K562 (cell line): ENCODE results near the gene PIK3C2B. TPM values are rescaled to one million over a fixed set of nuclear protein-coding genes. Genes with fewer than 3 reads are reported as not detected.

Experiments
- ARID3B ChIP-seq: fragments of 250-450 bp; sonication (Bioruptor Pico); IDR thresholded peaks from 2 replicates; pipeline ENCODE4 v1.4.0; 2020; ENCODE audit warnings: borderline replicate concordance
- ELF4 ChIP-seq: fragments of 450-650 bp; formaldehyde crosslinking; IDR thresholded peaks from 2 replicates; pipeline ENCODE4 v1.4.0; 2022; ENCODE audit warnings: missing genetic modification characterization
- KDM1A ChIP-seq, 2 experiments: fragments of 450-650 bp; IDR thresholded peaks; 2 replicates each; pipeline ENCODE4 v1.6.1; 2016; ENCODE audit warnings: mild to moderate bottlenecking in 2 of 2
- MGA ChIP-seq: fragments of 450-650 bp; IDR thresholded peaks from 2 replicates; pipeline ENCODE4 v1.6.1; 2016; ENCODE audit warnings: mild to moderate bottlenecking, moderate library complexity
- MXI1 ChIP-seq: IDR thresholded peaks from 2 replicates; pipeline ENCODE4 v1.6.1; 2011; ENCODE audit warnings: low read depth, mild to moderate bottlenecking, improper control_type of control experiment, low read length
- NFYB ChIP-seq: IDR thresholded peaks from 2 replicates; pipeline ENCODE4 v1.6.1; 2011; ENCODE audit warnings: mild to moderate bottlenecking, moderate library complexity; ENCODE audit not compliant: insufficient read length; ENCODE audit errors: extremely low read depth
- NUFIP1 ChIP-seq: fragments of 450-650 bp; IDR thresholded peaks from 2 replicates; pipeline ENCODE4 v1.6.1; 2018; ENCODE audit not compliant: partially characterized antibody
- PRPF4 ChIP-seq: fragments of 200-400 bp; formaldehyde crosslinking; IDR thresholded peaks from one replicate; pipeline ENCODE4 v1.6.1; 2017; ENCODE audit warnings: low read length, low read depth, mild to moderate bottlenecking; ENCODE audit not compliant: insufficient read depth, poor library complexity, severe bottlenecking
- SIX5 ChIP-seq, 2 experiments: IDR thresholded peaks; 2 replicates each; pipeline ENCODE4 v1.6.1; 2011; ENCODE audit warnings: low read length in 2 of 2, borderline replicate concordance in 1 of 2, low read depth in 1 of 2, mild to moderate bottlenecking in 1 of 2, moderate library complexity in 1 of 2; ENCODE audit not compliant: insufficient read depth in 1 of 2
- SMARCC2 ChIP-seq: fragments of 450-650 bp; IDR thresholded peaks from 2 replicates; pipeline ENCODE4 v1.6.1; 2017; ENCODE audit warnings: antibody characterized with exemption, moderate library complexity, mild to moderate bottlenecking, low read depth
- SP1 ChIP-seq: sonication (generic); formaldehyde crosslinking; IDR thresholded peaks from 2 replicates; pipeline ENCODE4 v1.8.1; 2022; ENCODE audit warnings: mild to moderate bottlenecking, missing genetic modification reagents
- TCF7 ChIP-seq: sonication (generic); IDR thresholded peaks from 2 replicates; pipeline ENCODE4 v1.6.1; 2016; ENCODE audit warnings: antibody characterized with exemption, borderline replicate concordance
- ZNF79 ChIP-seq: fragments of 250-450 bp; sonication (Bioruptor Pico); IDR thresholded peaks from 2 replicates; pipeline ENCODE4 v1.4.0; 2020; ENCODE audit warnings: low read depth, mild to moderate bottlenecking, moderate library complexity
- polyA plus RNA-seq, 8 experiments: library from polyadenylated mRNA; depleted of rRNA in 4 of 8; stranded (reverse) in 5 of 8; unstranded in 3 of 8; fragments of >200 nt; fragmentation: Nextera tagmentation in 2 of 8; fragmentation: Illumina TruSeq in 1 of 8; extraction: Ambion mirVana in 2 of 8; extraction: Trizol in 1 of 8; gene quantifications; 2 replicates each; pipeline versions ENCODE4 v1.2.1 to v1.2.3, GENCODE V29; 2011 to 2014; ENCODE audit warnings: inconsistent platforms in 1 of 8, missing spikeins in 1 of 8
- total RNA-seq, 7 experiments: library from RNA; depleted of rRNA in 6 of 7; stranded (reverse); fragments of >200 nt in 6 of 7; fragmentation: Illumina TruSeq in 2 of 7; extraction: Trizol in 2 of 7; gene quantifications; 2 replicates each; pipeline versions ENCODE4 v1.2.1 to v1.2.3, GENCODE V29; 2011 to 2021; ENCODE audit warnings: low replicate concordance in 1 of 7

The PIK3C2B gene
- total and polyA plus RNA-seq, 9 of the 15 experiments (the other 6 are each of a cell fraction or from before 2014, with no cell fraction given) = 0.10 to 2.9 (median 0.72) TPM

- no peak for TF ChIP-seq NFYB
- TF ChIP-seq ZNF79 (CRISPR knock-in tag) = no peak
- TF ChIP-seq SIX5 (IDR thresholded peaks at IDR 0.05; ENCODE audit: borderline replicate concordance in 1 of 2, insufficient read depth in 1 of 2, low read depth in 1 of 2, low read length in 2 of 2) = no peak
- no peak for TF ChIP-seq ARID3B
- no peak for TF ChIP-seq PRPF4
- TF ChIP-seq MGA = no peak
- TF ChIP-seq MXI1 = 0 out of 2 replicates have a peak, but pooled peaks have one; percentile 57
- no peak for TF ChIP-seq SMARCC2
- TF ChIP-seq SP1 (CRISPR knock-in tag) = peak; percentile 48; the same call in 1 of the 2 replicates
- TF ChIP-seq TCF7 = no peak
- TF ChIP-seq KDM1A (IDR thresholded peaks at IDR 0.05) = peak; percentile 53 to 63; a peak in 3 of 4 replicates
- no peak for TF ChIP-seq NUFIP1
- TF ChIP-seq ELF4 (CRISPR knock-in tag) = peak; percentile 78; the same call in 1 of the 2 replicates
Measured at GRCh38 chr1:204520834-204521709, 26.5 kb upstream of the PIK3C2B start (continued).
